OCI-LY3 (cell line): ENCODE measurements around the gene OR10G7.

ENCODE experiments used
- CTCF ChIP-seq: fragments of 200-600, 300-600 bp; sonication (generic); IDR thresholded peaks from 2 replicates; pipeline ENCODE4 v1.5.1; 2014; ENCODE audit warnings: antibody characterized with exemption, low read length, low read depth
- EZH2phosphoT487 ChIP-seq: fragments of 200-600 bp; shearing (Covaris generic); IDR thresholded peaks from 2 replicates; pipeline ENCODE4 v1.6.1; 2018; ENCODE audit warnings: antibody characterized with exemption, mixed run types, low read depth

GRCh38 chr11:123995119-123995518 lies 46.0 kb downstream of the OR10G7 start, which contains the start of gene OR10G6:
- TF ChIP-seq CTCF = no peak
- TF ChIP-seq EZH2phosphoT487 = no peak
